IMR-90 (cell line): ENCODE results near the gene PLA2G3. TPM values are rescaled to one million over a fixed set of nuclear protein-coding genes. Genes with fewer than 3 reads are reported as not detected.
A peak's percentile ranks its signal among the peaks of the same experiment; 100 is the strongest.

ENCODE experiments used
- ATAC-seq: fragments of 200-7000 bp; cut with Tn5 transposase; 2 replicates; pipeline ENCODE4 v1.9.1; 2020; ENCODE audit warnings: low read depth, mild to moderate bottlenecking, moderate library complexity
- BruUV-seq: library from RNA; stranded (reverse); fragments of 400-500 nt; replicated peaks from 2 replicates; lab custom pipeline; 2021; lab: Mats Ljungman, UMichigan
- CTCF ChIA-PET: fragments of 300-600 bp; formaldehyde crosslinking; extraction: SDS; loops from one replicate; lab custom pipeline; 2021; ENCODE audit warnings: antibody characterized with exemption; lab: Yijun Ruan, JAX
- POLR2A ChIA-PET: fragments of 300-600 bp; sonication (Branson Sonifier 250); formaldehyde crosslinking; loops from one replicate; lab custom pipeline; 2022; ENCODE audit warnings: antibody characterized with exemption; ENCODE audit not compliant: unreplicated experiment; lab: Charles Lee
- DNase-seq: peaks from one replicate; pipeline ENCODE4 v3.0.0; 2013
- H2AFZ ChIP-seq: replicated peaks from 2 replicates; pipeline ENCODE3; 2013; ENCODE audit warnings: low read length, mild to moderate bottlenecking; ENCODE audit not compliant: poor library complexity
- H2AK5ac ChIP-seq: 2 replicates; pipeline ENCODE4 v1.6.1; 2013; ENCODE audit warnings: low read depth, low read length, inconsistent platforms
- H2AK9ac ChIP-seq: replicated peaks from 2 replicates; pipeline ENCODE3; 2013; ENCODE audit warnings: mild to moderate bottlenecking, low read depth, low read length, moderate library complexity; ENCODE audit not compliant: poor library complexity
- H2BK120ac ChIP-seq: 2 replicates; pipeline ENCODE4 v1.6.1; 2013; ENCODE audit warnings: low read depth, low read length, inconsistent platforms
- H2BK15ac ChIP-seq: 3 replicates; pipeline ENCODE4 v1.6.1; 2013; ENCODE audit warnings: low read depth, low read length, inconsistent platforms
- H2BK20ac ChIP-seq: 2 replicates; pipeline ENCODE4 v1.6.1; 2013; ENCODE audit warnings: low read depth, mild to moderate bottlenecking, inconsistent platforms, low read length, moderate library complexity
- H2BK5ac ChIP-seq: 2 replicates; pipeline ENCODE4 v1.6.1; 2013; ENCODE audit warnings: mild to moderate bottlenecking, low read depth, low read length, inconsistent platforms; ENCODE audit not compliant: poor library complexity, severe bottlenecking
- H3K14ac ChIP-seq: replicated peaks from 2 replicates; pipeline ENCODE4 v1.6.1; 2013; ENCODE audit warnings: low read depth, low read length, inconsistent platforms
- H3K18ac ChIP-seq: 2 replicates; pipeline ENCODE4 v1.6.1; 2013; ENCODE audit warnings: low read depth, low read length, control low read depth
- H3K23ac ChIP-seq: 2 replicates; pipeline ENCODE4 v1.6.1; 2013; ENCODE audit warnings: low read depth, low read length, inconsistent platforms
- H3K27ac ChIP-seq: 2 replicates; pipeline ENCODE4 v1.5.1; 2013; ENCODE audit warnings: mild to moderate bottlenecking, control low read depth, low read length; ENCODE audit not compliant: insufficient read depth
- H3K27me3 ChIP-seq: 2 replicates; pipeline ENCODE4 v1.6.1; 2013; ENCODE audit warnings: low read length; ENCODE audit not compliant: control insufficient read depth, insufficient read depth
- H3K36me3 ChIP-seq: 2 replicates; pipeline ENCODE4 v1.6.1; 2013; ENCODE audit warnings: low read length, mixed read lengths; ENCODE audit not compliant: control insufficient read depth, insufficient read depth
- H3K4ac ChIP-seq: 2 replicates; pipeline ENCODE4 v1.6.1; 2013; ENCODE audit warnings: low read depth, low read length, inconsistent platforms
- H3K4me1 ChIP-seq: 2 replicates; pipeline ENCODE4 v1.6.1; 2013; ENCODE audit warnings: low read length, mixed read lengths; ENCODE audit not compliant: control insufficient read depth, insufficient read depth
- H3K4me2 ChIP-seq: 2 replicates; pipeline ENCODE4 v1.6.1; 2013; ENCODE audit warnings: low read depth, mild to moderate bottlenecking, control low read depth, low read length, moderate library complexity
- H3K4me3 ChIP-seq: 2 replicates; pipeline ENCODE4 v1.5.1; 2013; ENCODE audit warnings: low read depth, mild to moderate bottlenecking, control low read depth, low read length, moderate library complexity; ENCODE audit not compliant: insufficient read depth
- H3K56ac ChIP-seq: 2 replicates; pipeline ENCODE4 v1.6.1; 2013; ENCODE audit warnings: low read length, inconsistent platforms; ENCODE audit not compliant: insufficient read depth; ENCODE audit errors: extremely low read depth
- H3K79me1 ChIP-seq, 2 experiments: 2 replicates each; pipeline ENCODE4 v1.6.1; 2013; ENCODE audit warnings: low read length in 2 of 2, inconsistent platforms in 1 of 2, low read depth in 1 of 2
- H3K9ac ChIP-seq: 2 replicates; pipeline ENCODE4 v1.6.1; 2013; ENCODE audit warnings: low read depth, low read length, control low read depth
- H3K9me1 ChIP-seq: 2 replicates; pipeline ENCODE4 v1.6.1; 2013; ENCODE audit warnings: low read length, inconsistent platforms; ENCODE audit not compliant: insufficient read depth
- H3K9me3 ChIP-seq: 2 replicates; pipeline ENCODE4 v1.6.1; 2013; ENCODE audit warnings: low read length; ENCODE audit not compliant: control insufficient read depth, insufficient read depth
- H4K20me1 ChIP-seq: 2 replicates; pipeline ENCODE4 v1.6.1; 2013; ENCODE audit warnings: low read length, inconsistent platforms; ENCODE audit not compliant: insufficient read depth
- H4K5ac ChIP-seq: 2 replicates; pipeline ENCODE4 v1.6.1; 2013; ENCODE audit warnings: mild to moderate bottlenecking, low read depth, low read length, control low read depth
- H4K8ac ChIP-seq, 2 experiments: 2 replicates each; pipeline ENCODE4 v1.6.1; 2013; ENCODE audit warnings: low read depth in 2 of 2, low read length in 2 of 2, control low read depth in 1 of 2, inconsistent platforms in 1 of 2
- H4K91ac ChIP-seq: 2 replicates; pipeline ENCODE4 v1.6.1; 2013; ENCODE audit warnings: low read depth, low read length, inconsistent platforms; ENCODE audit not compliant: insufficient read depth
- BHLHE40 ChIP-seq: fragments of 150-350 bp; IDR thresholded peaks from 2 replicates; pipeline ENCODE4 v1.6.1; 2016; ENCODE audit warnings: mild to moderate bottlenecking, low read depth, low read length
- MXI1 ChIP-seq: IDR thresholded peaks from 2 replicates; pipeline ENCODE4 v1.6.1; 2012; ENCODE audit warnings: low read depth, mild to moderate bottlenecking, low read length, moderate library complexity, borderline replicate concordance
- NFE2L2 ChIP-seq: fragments of 150-350 bp; IDR thresholded peaks from 2 replicates; pipeline ENCODE4 v1.6.1; 2016; ENCODE audit warnings: low read depth, mild to moderate bottlenecking, low read length
- RAD21 ChIP-seq: IDR thresholded peaks from 2 replicates; pipeline ENCODE4 v1.6.1; 2012; ENCODE audit warnings: low read length, improper control_type of control experiment
- RFX5 ChIP-seq: IDR thresholded peaks from 2 replicates; pipeline ENCODE4 v1.8.0; 2012; ENCODE audit warnings: low read depth, mild to moderate bottlenecking, low read length, moderate library complexity
- WGBS, 2 experiments: methylation state at CpG; one replicate each; pipeline versions ENCODE4 v1.1.5 to v1.1.7; 2013; ENCODE audit warnings: missing lambda C conversion rate in 2 of 2; ENCODE audit not compliant: insufficient read length in 1 of 2; ENCODE audit errors: extremely low coverage in 2 of 2; 5-methylcytosine and 5-hydroxymethylcytosine counted together
- dilution Hi-C: fragments of 300-500 bp; cut with HindIII; formaldehyde crosslinking; loops from one replicate; pipeline ENCODE4 v1.14.3; 2018; ENCODE audit warnings: low sequenced_read_pairs; ENCODE audit not compliant: unreplicated experiment
- in situ Hi-C: fragments of 300-500 bp; cut with MboI; formaldehyde crosslinking; loops from 3 replicates; pipeline ENCODE4 v1.14.3; 2019; ENCODE audit warnings: low sequenced_read_pairs, inconsistent platforms, mixed read lengths
- intact Hi-C: fragments of 100-400 bp; cut with micrococcal nuclease; formaldehyde crosslinking; loops from 2 replicates; pipeline ENCODE4 v1.10.0; 2022
- polyA plus RNA-seq, 3 experiments: library from polyadenylated mRNA; depleted of rRNA; stranded (reverse); fragments of >200 nt; gene quantifications; 2 replicates each; pipeline ENCODE4 v1.2.3, GENCODE V29; 2012; ENCODE audit warnings: low replicate concordance in 1 of 3
- total RNA-seq: library from RNA; depleted of rRNA; stranded (reverse); fragments of >200 nt; gene quantifications from 2 replicates; pipeline ENCODE4 v1.2.3, GENCODE V29; 2012

Gene PLA2G3
- total and polyA plus RNA-seq, 2 of the 4 experiments (the other 2 are of a cell fraction): under 0.01 to 0.12 TPM

GRCh38 chr22:31162015-31162765 lies 21.9 kb upstream of the PLA2G3 start:
- Histone ChIP-seq H3K9me3 (no peaks in the 10 kb centered on the region), H4K5ac (no peak overlapping the region), H3K27me3 (no peaks in the 10 kb centered on the region), H3K9me1 (peaks cover 13% of the 10 kb centered on the region), H3K14ac (no peak overlapping the region), H3K56ac (no peak overlapping the region), H3K4me1 (peaks cover 11% of the 10 kb centered on the region), H3K4me3 (no peak overlapping the region), H2BK15ac (no peak overlapping the region; the same call in 2 of the 3 replicates), H3K36me3 (peaks cover 16% of the 10 kb centered on the region), H4K20me1 (peaks cover 9% of the 10 kb centered on the region; the same call in 1 of the 2 replicates), H3K79me1 (peaks cover 14 to 47% of the 10 kb centered on the region in 2 experiments), H3K23ac (peak overlapping the region; percentile 53; the same call in 1 of the 2 replicates), H2AFZ (no peak overlapping the region), H2BK120ac (no peak overlapping the region), H3K18ac (no peak overlapping the region), H3K4me2 (peak overlapping the region; percentile 95), H2AK5ac (0 out of 2 replicates have a peak overlapping the region, but pooled peaks have one; percentile 24), H4K91ac (no peak overlapping the region), H4K8ac (no peak overlapping the region), H2BK20ac (no peak overlapping the region), H3K27ac (no peak overlapping the region), H2AK9ac (no peak overlapping the region), H2BK5ac (no peak overlapping the region), H3K4ac (no peak overlapping the region; the same call in 1 of the 2 replicates), H3K9ac (no peak overlapping the region)
- CTCF ChIA-PET: interaction anchor here (0.7 to 1.3 kb wide), 4 partner anchors 50 to 80 kb away, joined by 3 to 10 read pairs (median 4); partner anchors contain the start of gene SELENOM
- no TSS peak for BruUV-seq
- intact Hi-C loops (loop anchor here (5.0 kb wide), 1 partner anchor 70 kb away; no protein-coding TSS in a partner anchor), dilution Hi-C loops (no loop called here), in situ Hi-C loops (no loop called here)
- DNase-seq: no peak
- TF ChIP-seq NFE2L2: no peak
- TF ChIP-seq BHLHE40: no peak
- no peak for TF ChIP-seq RFX5
- 0 out of 2 replicates have a peak, but pooled peaks have one; percentile 12 for TF ChIP-seq RAD21
- no peak for TF ChIP-seq MXI1
- WGBS, 2 experiments: 100% methylated on average over 3 of the region's 5 CpGs; no CpG with 5 or more reads in 1 of the 2 experiments
- POLR2A ChIA-PET: interaction anchor here (0.7 kb wide), 1 partner anchor 11 kb away, joined by 6 read pairs; no protein-coding TSS in a partner anchor
- ATAC-seq: no peak
